Rectal smooth muscle tissue (tissue), 1 donor: ENCODE results near the gene SCART1.
"Not testable (repeated sequence)": the region's sequence is repeated elsewhere in the genome, so short reads cannot be mapped to it uniquely, and the experiment has no call there.

Source experiments
- H3K27ac ChIP-seq: one replicate; pipeline ENCODE4 v1.7.0; 2013; ENCODE audit warnings: low read depth, low read length, inconsistent platforms
- H3K27me3 ChIP-seq: one replicate; pipeline ENCODE4 v1.7.0; 2013; ENCODE audit warnings: low read length; ENCODE audit not compliant: control insufficient read depth, insufficient read depth
- H3K36me3 ChIP-seq: one replicate; pipeline ENCODE4 v1.7.0; 2013; ENCODE audit warnings: low read length; ENCODE audit not compliant: control insufficient read depth, insufficient read depth
- H3K4me1 ChIP-seq: one replicate; pipeline ENCODE4 v1.7.0; 2013; ENCODE audit warnings: low read length; ENCODE audit not compliant: control insufficient read depth, insufficient read depth
- H3K4me3 ChIP-seq: one replicate; pipeline ENCODE4 v1.7.0; 2013; ENCODE audit warnings: low read length
- H3K9ac ChIP-seq: one replicate; pipeline ENCODE4 v1.7.0; 2013; ENCODE audit warnings: low read length

Gene SCART1

GRCh38 chr10:133453516-133454203 is at the start of gene SCART1:
Gene SCART1 (plus strand): TSS chr10:133453945. CDS start chr10:133453998, 53 bp downstream.
- Histone ChIP-seq H3K27me3 (no peaks in the 10 kb centered on the region), H3K9ac (no peak within 1 kb of the TSS), H3K36me3 (no peaks in the 10 kb centered on the region), H3K4me1 (no peaks in the 10 kb centered on the region), H3K27ac (no peak within 1 kb of the TSS), H3K4me3 (no peak within 1 kb of the TSS)

- no peaks in the 10 kb centered on the region for H3K4me1 ChIP-seq
- H3K27me3 ChIP-seq, result no peaks in the 10 kb centered on the region
- no peak overlapping the region for H3K9ac ChIP-seq
- H3K36me3 ChIP-seq, result peaks cover 18% of the 10 kb centered on the region
- no peak overlapping the region for H3K4me3 ChIP-seq
- H3K27ac ChIP-seq, result no peak overlapping the region
Observed at GRCh38 chr10:133405272-133405671, 48.5 kb upstream of the SCART1 start.

GRCh38 chr10:133405844-133406527 is 47.8 kb upstream of the SCART1 start:
- H3K27ac ChIP-seq, result no peak overlapping the region

GRCh38 chr10:133411523-133412380 is 42.0 kb upstream of the SCART1 start:
- no peaks in the 10 kb centered on the region for H3K27me3 ChIP-seq
- H3K4me3 ChIP-seq, result no peak overlapping the region
- H3K9ac ChIP-seq, result no peak overlapping the region
- peaks cover 20% of the 10 kb centered on the region for H3K36me3 ChIP-seq
- H3K27ac ChIP-seq, result no peak overlapping the region
- no peaks in the 10 kb centered on the region for H3K4me1 ChIP-seq

More at GRCh38 chr10:133405844-133406527, 47.8 kb upstream of the SCART1 start:
- no peaks in the 10 kb centered on the region for H3K27me3 ChIP-seq
- no peak overlapping the region for H3K9ac ChIP-seq
- peaks cover 20% of the 10 kb centered on the region for H3K36me3 ChIP-seq
- no peak overlapping the region for H3K4me3 ChIP-seq
- H3K4me1 ChIP-seq, result no peaks in the 10 kb centered on the region

GRCh38 chr10:133412381-133412711 is 41.4 kb upstream of the SCART1 start:
- no peaks in the 10 kb centered on the region for H3K27me3 ChIP-seq
- peaks cover 20% of the 10 kb centered on the region for H3K36me3 ChIP-seq
- no peaks in the 10 kb centered on the region for H3K4me1 ChIP-seq
- H3K27ac ChIP-seq, result no peak overlapping the region
- no peak overlapping the region for H3K4me3 ChIP-seq
- H3K9ac ChIP-seq, result no peak overlapping the region

GRCh38 chr10:133414401-133414800 is 39.3 kb upstream of the SCART1 start:
- not testable (repeated sequence) for H3K27ac ChIP-seq, H3K4me1 ChIP-seq, H3K27me3 ChIP-seq, H3K9ac ChIP-seq, H3K4me3 ChIP-seq
- H3K36me3 ChIP-seq, result peaks cover 17% of the 10 kb centered on the region

- peaks cover 2% of the 10 kb centered on the region for H3K27me3 ChIP-seq
- H3K4me1 ChIP-seq, result no peaks in the 10 kb centered on the region
- no peak overlapping the region for H3K4me3 ChIP-seq
- H3K9ac ChIP-seq, result no peak overlapping the region
- no peak overlapping the region for H3K27ac ChIP-seq
- peaks cover 14% of the 10 kb centered on the region for H3K36me3 ChIP-seq
Observed at GRCh38 chr10:133415752-133416151, 38.0 kb upstream of the SCART1 start.

- no peak overlapping the region for H3K4me3 ChIP-seq
- no peaks in the 10 kb centered on the region for H3K4me1 ChIP-seq
- peaks cover 2% of the 10 kb centered on the region for H3K27me3 ChIP-seq
- no peak overlapping the region for H3K27ac ChIP-seq
- H3K36me3 ChIP-seq, result peaks cover 7% of the 10 kb centered on the region
- no peak overlapping the region for H3K9ac ChIP-seq
Observed at GRCh38 chr10:133418289-133418993, 35.3 kb upstream of the SCART1 start.

- no peak overlapping the region for H3K9ac ChIP-seq
- H3K27me3 ChIP-seq, result peaks cover 2% of the 10 kb centered on the region
- no peak overlapping the region for H3K4me3 ChIP-seq
- peaks cover 7% of the 10 kb centered on the region for H3K36me3 ChIP-seq
- H3K27ac ChIP-seq, result no peak overlapping the region
- no peaks in the 10 kb centered on the region for H3K4me1 ChIP-seq
Observed at GRCh38 chr10:133419211-133419950, 34.4 kb upstream of the SCART1 start.

GRCh38 chr10:133420028-133420427 is 33.7 kb upstream of the SCART1 start:
- H3K36me3 ChIP-seq, result peaks cover 7% of the 10 kb centered on the region
- H3K27ac ChIP-seq, result no peak overlapping the region
- peaks cover 2% of the 10 kb centered on the region for H3K27me3 ChIP-seq
- no peak overlapping the region for H3K4me3 ChIP-seq
- H3K4me1 ChIP-seq, result no peaks in the 10 kb centered on the region
- no peak overlapping the region for H3K9ac ChIP-seq

- Histone ChIP-seq H3K36me3 (peaks cover 7% of the 10 kb centered on the region), H3K27ac (no peak overlapping the region), H3K4me3 (no peak overlapping the region), H3K9ac (no peak overlapping the region), H3K4me1 (no peaks in the 10 kb centered on the region), H3K27me3 (peaks cover 2% of the 10 kb centered on the region)
Observed at GRCh38 chr10:133420579-133420978, 33.2 kb upstream of the SCART1 start.
